HepG2 (cell line): ENCODE measurements around the gene TNP1. TPM values are rescaled to one million over a fixed set of nuclear protein-coding genes. Genes with fewer than 3 reads are reported as not detected.

ENCODE experiments used
- CHCHD3 ChIP-seq: sonication (generic); formaldehyde crosslinking; IDR thresholded peaks from 2 replicates; pipeline ENCODE4 v1.8.0; 2022; ENCODE audit warnings: mild to moderate bottlenecking, missing genetic modification reagents, moderate library complexity
- GLMP ChIP-seq: sonication (generic); formaldehyde crosslinking; IDR thresholded peaks from 2 replicates; pipeline ENCODE4 v1.9.0; 2021; ENCODE audit warnings: missing genetic modification reagents, mild to moderate bottlenecking, borderline replicate concordance
- HDAC1 ChIP-seq: sonication (generic); formaldehyde crosslinking; IDR thresholded peaks from 2 replicates; pipeline ENCODE4 v1.5.1; 2020; ENCODE audit warnings: mild to moderate bottlenecking, missing genetic modification reagents
- MXI1 ChIP-seq: IDR thresholded peaks from 3 replicates; pipeline ENCODE4 v1.6.1; 2012; ENCODE audit warnings: low read depth, low read length, inconsistent platforms, borderline replicate concordance
- NR2F6 ChIP-seq, 2 experiments: IDR thresholded peaks; 2 replicates each; pipeline ENCODE4 v1.6.1; 2016; ENCODE audit warnings: antibody characterized with exemption in 1 of 2, mild to moderate bottlenecking in 1 of 2
- PCBP1 ChIP-seq: fragments of 200-400 bp; formaldehyde crosslinking; IDR thresholded peaks from 2 replicates; pipeline ENCODE4 v1.6.1; 2017; ENCODE audit warnings: mild to moderate bottlenecking, low read depth, low read length, borderline replicate concordance
- RFX3 ChIP-seq: IDR thresholded peaks from 2 replicates; pipeline ENCODE4 v1.6.1; 2016; ENCODE audit warnings: missing biosample characterization, missing genetic modification reagents
- RXRB ChIP-seq: IDR thresholded peaks from 2 replicates; pipeline ENCODE4 v1.6.1; 2016; ENCODE audit warnings: borderline replicate concordance, missing genetic modification reagents, missing compliant biosample characterization
- SOX5 ChIP-seq: IDR thresholded peaks from 2 replicates; pipeline ENCODE4 v1.6.1; 2016; ENCODE audit warnings: borderline replicate concordance
- ZMAT3 ChIP-seq: sonication (generic); formaldehyde crosslinking; conservative IDR thresholded peaks from 2 replicates; pipeline ENCODE4 v1.7.0; 2021; ENCODE audit warnings: missing genetic modification reagents
- ZNF124 ChIP-seq: sonication (generic); formaldehyde crosslinking; IDR thresholded peaks from 2 replicates; pipeline ENCODE4 v1.4.0; 2020; ENCODE audit warnings: missing genetic modification reagents
- ZNF275 ChIP-seq: sonication (generic); formaldehyde crosslinking; IDR thresholded peaks from 2 replicates; pipeline ENCODE4 v1.8.0; 2022; ENCODE audit warnings: missing genetic modification reagents, mild to moderate bottlenecking, inconsistent platforms, borderline replicate concordance
- ZNF816 ChIP-seq: sonication (generic); formaldehyde crosslinking; IDR thresholded peaks from 2 replicates; pipeline ENCODE4 v1.8.0; 2022; ENCODE audit warnings: missing genetic modification reagents, mild to moderate bottlenecking, borderline replicate concordance
- ZSCAN21 ChIP-seq: sonication (generic); formaldehyde crosslinking; IDR thresholded peaks from 2 replicates; pipeline ENCODE4 v1.8.0; 2022; ENCODE audit warnings: mild to moderate bottlenecking, missing genetic modification reagents, moderate library complexity, borderline replicate concordance
- ZSCAN30 ChIP-seq: sonication (generic); formaldehyde crosslinking; IDR thresholded peaks from 2 replicates; pipeline ENCODE4 v1.5.0; 2020; ENCODE audit warnings: mild to moderate bottlenecking, missing genetic modification reagents
- polyA plus RNA-seq, 8 experiments: library from polyadenylated mRNA; depleted of rRNA in 3 of 8; stranded (reverse) in 7 of 8; unstranded in 1 of 8; fragments of >200 nt; fragmentation: Illumina TruSeq in 4 of 8; extraction: Trizol in 4 of 8; gene quantifications; 2 replicates each; pipeline versions ENCODE4 v1.2.1 to v1.2.3, GENCODE V29; 2011 to 2016; ENCODE audit warnings: low read depth in 4 of 8, missing spikeins in 1 of 8, mixed read lengths in 1 of 8; ENCODE audit not compliant: insufficient read depth in 1 of 8
- total RNA-seq, 5 experiments: library from RNA; depleted of rRNA; stranded (reverse); fragments of >200 nt; fragmentation: Illumina TruSeq; extraction: Trizol; gene quantifications; 2 replicates each; pipeline ENCODE4 v1.2.3, GENCODE V29; 2016; ENCODE audit warnings: low read depth in 1 of 5
- TF ChIP-seq, protein P1 (sequence below): sonication (generic); formaldehyde crosslinking; IDR thresholded peaks from 2 replicates; pipeline ENCODE4 v1.9.0; 2021; ENCODE audit warnings: missing genetic modification reagents, mild to moderate bottlenecking, borderline replicate concordance
- TF ChIP-seq, protein P2 (sequence below): sonication (generic); formaldehyde crosslinking; IDR thresholded peaks from 2 replicates; pipeline ENCODE4 v1.4.0; 2020; ENCODE audit warnings: missing genetic modification reagents

TNP1 gene
- total and polyA plus RNA-seq, 2 of the 13 experiments (the other 11 are each of a cell fraction or from before 2014, with no cell fraction given) = not detected

- TF ChIP-seq HDAC1 (CRISPR knock-in tag) = 0 out of 2 replicates have a peak, but pooled peaks have one; percentile 24
- TF ChIP-seq, protein P1, sequence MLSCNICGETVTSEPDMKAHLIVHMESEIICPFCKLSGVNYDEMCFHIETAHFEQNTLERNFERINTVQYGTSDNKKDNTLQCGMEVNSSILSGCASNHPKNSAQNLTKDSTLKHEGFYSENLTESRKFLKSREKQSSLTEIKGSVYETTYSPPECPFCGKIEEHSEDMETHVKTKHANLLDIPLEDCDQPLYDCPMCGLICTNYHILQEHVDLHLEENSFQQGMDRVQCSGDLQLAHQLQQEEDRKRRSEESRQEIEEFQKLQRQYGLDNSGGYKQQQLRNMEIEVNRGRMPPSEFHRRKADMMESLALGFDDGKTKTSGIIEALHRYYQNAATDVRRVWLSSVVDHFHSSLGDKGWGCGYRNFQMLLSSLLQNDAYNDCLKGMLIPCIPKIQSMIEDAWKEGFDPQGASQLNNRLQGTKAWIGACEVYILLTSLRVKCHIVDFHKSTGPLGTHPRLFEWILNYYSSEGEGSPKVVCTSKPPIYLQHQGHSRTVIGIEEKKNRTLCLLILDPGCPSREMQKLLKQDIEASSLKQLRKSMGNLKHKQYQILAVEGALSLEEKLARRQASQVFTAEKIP (CRISPR knock-in tag) = no peak
- TF ChIP-seq, protein P2, sequence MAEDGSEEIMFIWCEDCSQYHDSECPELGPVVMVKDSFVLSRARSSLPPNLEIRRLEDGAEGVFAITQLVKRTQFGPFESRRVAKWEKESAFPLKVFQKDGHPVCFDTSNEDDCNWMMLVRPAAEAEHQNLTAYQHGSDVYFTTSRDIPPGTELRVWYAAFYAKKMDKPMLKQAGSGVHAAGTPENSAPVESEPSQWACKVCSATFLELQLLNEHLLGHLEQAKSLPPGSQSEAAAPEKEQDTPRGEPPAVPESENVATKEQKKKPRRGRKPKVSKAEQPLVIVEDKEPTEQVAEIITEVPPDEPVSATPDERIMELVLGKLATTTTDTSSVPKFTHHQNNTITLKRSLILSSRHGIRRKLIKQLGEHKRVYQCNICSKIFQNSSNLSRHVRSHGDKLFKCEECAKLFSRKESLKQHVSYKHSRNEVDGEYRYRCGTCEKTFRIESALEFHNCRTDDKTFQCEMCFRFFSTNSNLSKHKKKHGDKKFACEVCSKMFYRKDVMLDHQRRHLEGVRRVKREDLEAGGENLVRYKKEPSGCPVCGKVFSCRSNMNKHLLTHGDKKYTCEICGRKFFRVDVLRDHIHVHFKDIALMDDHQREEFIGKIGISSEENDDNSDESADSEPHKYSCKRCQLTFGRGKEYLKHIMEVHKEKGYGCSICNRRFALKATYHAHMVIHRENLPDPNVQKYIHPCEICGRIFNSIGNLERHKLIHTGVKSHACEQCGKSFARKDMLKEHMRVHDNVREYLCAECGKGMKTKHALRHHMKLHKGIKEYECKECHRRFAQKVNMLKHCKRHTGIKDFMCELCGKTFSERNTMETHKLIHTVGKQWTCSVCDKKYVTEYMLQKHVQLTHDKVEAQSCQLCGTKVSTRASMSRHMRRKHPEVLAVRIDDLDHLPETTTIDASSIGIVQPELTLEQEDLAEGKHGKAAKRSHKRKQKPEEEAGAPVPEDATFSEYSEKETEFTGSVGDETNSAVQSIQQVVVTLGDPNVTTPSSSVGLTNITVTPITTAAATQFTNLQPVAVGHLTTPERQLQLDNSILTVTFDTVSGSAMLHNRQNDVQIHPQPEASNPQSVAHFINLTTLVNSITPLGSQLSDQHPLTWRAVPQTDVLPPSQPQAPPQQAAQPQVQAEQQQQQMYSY (CRISPR knock-in tag) = no peak
- no peak for TF ChIP-seq PCBP1
- no peak for TF ChIP-seq ZNF124 (CRISPR knock-in tag)
- TF ChIP-seq ZSCAN21 (CRISPR knock-in tag) = peak; percentile 50; the same call in 1 of the 2 replicates
- no peak for TF ChIP-seq RFX3
- TF ChIP-seq ZMAT3 = 0 out of 2 replicates have a peak, but pooled peaks have one; percentile 34
- peak; percentile 67; the same call in 1 of the 2 replicates for TF ChIP-seq SOX5 (CRISPR knock-in tag)
- TF ChIP-seq MXI1 = no peak
- TF ChIP-seq NR2F6 (IDR thresholded peaks at IDR 0.05) = peak; percentile 33; the same call in 1 of the 2 replicates
- TF ChIP-seq NR2F6 (CRISPR knock-in tag; IDR thresholded peaks at IDR 0.05) = no peak
- TF ChIP-seq ZNF816 (CRISPR knock-in tag) = no peak
- TF ChIP-seq CHCHD3 (CRISPR knock-in tag) = no peak
- no peak for TF ChIP-seq ZNF275 (CRISPR knock-in tag)
- TF ChIP-seq RXRB (CRISPR knock-in tag) = peak; percentile 58; the same call in 1 of the 2 replicates
- no peak for TF ChIP-seq ZSCAN30 (CRISPR knock-in tag)
- no peak for TF ChIP-seq GLMP (CRISPR knock-in tag)
These were observed 2.9 kb upstream of the TNP1 start (continued) for GRCh38 chr2:216862628-216863398.
